ENCODE measurements around the gene ERMP1.

The ERMP1 gene

DNA sequence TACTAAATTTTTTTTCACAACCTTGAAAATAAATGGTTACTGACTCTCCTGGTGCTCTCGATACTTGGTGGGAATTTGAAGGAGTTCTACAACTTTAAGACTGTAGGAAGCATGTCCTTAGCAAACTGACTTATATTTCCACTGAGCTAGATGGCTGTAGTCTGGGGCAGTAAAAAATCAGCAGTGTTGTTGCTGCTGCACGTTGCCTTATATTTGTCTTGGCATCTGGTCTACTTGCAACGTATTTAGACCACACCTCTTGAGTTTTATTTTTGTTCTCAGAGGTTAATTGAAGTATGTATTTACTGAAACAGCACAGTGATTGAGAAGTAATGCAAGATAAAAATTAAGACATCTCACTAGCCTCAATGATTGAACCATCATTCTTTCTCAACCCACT lies 76.3 kb downstream of the ERMP1 start:
- TF ChIP-seq, protein P1, sequence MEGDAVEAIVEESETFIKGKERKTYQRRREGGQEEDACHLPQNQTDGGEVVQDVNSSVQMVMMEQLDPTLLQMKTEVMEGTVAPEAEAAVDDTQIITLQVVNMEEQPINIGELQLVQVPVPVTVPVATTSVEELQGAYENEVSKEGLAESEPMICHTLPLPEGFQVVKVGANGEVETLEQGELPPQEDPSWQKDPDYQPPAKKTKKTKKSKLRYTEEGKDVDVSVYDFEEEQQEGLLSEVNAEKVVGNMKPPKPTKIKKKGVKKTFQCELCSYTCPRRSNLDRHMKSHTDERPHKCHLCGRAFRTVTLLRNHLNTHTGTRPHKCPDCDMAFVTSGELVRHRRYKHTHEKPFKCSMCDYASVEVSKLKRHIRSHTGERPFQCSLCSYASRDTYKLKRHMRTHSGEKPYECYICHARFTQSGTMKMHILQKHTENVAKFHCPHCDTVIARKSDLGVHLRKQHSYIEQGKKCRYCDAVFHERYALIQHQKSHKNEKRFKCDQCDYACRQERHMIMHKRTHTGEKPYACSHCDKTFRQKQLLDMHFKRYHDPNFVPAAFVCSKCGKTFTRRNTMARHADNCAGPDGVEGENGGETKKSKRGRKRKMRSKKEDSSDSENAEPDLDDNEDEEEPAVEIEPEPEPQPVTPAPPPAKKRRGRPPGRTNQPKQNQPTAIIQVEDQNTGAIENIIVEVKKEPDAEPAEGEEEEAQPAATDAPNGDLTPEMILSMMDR (IDR thresholded peaks at IDR 0.05; ENCODE audit: insufficient read depth, low read length, missing control alignments) = no peak
- no peak overlapping the region for H3K4me3 ChIP-seq (ENCODE audit: low read depth, low read length)
- no peak for DNase-seq (ENCODE audit: low read depth, low spot score)
- POLR2A ChIA-PET = no interaction called here
- CTCF ChIA-PET = no interaction called here

GRCh38 chr9:5750569-5750968 lies 82.3 kb downstream of the ERMP1 start:
- no peak overlapping the region for H3K4me3 ChIP-seq (ENCODE audit: low read depth, low read length)
- ChIA-PET POLR2A (no interaction called here), CTCF (interaction anchor here (1.0 to 1.7 kb wide), 3 partner anchors 12 to 123 kb away, joined by 3 read pairs; no protein-coding TSS in a partner anchor)
- no peak for DNase-seq (ENCODE audit: low read depth, low spot score)
- TF ChIP-seq, protein P1 (IDR thresholded peaks at IDR 0.05; ENCODE audit: insufficient read depth, low read length, missing control alignments) = no peak

DNA sequence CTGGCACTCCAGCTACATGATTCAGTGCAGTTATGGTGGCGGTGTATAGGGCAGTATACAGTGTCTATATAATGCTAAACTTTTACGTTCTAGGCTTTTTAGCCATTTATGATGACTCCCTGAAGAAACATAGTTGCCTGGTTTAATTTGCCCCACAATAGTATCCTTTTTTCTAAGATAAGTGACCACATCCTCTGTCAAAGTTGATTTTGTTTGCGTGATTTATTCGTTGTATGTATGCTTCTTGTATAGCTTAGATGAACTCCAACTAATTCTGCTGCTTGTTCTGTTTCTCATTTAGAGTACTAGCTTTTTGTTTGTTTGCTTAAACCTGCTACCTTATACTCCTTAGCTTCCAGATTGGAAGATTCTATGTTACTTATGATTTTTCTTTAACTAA lies 83.6 kb downstream of the ERMP1 start:
- CTCF ChIA-PET = interaction anchor here (1.7 kb wide), 1 partner anchor 14 kb away, joined by 3 read pairs; no protein-coding TSS in a partner anchor
- POLR2A ChIA-PET = no interaction called here
- no peak for DNase-seq (ENCODE audit: low read depth, low spot score)
- H3K4me3 ChIP-seq (ENCODE audit: low read depth, low read length) = no peak overlapping the region
- TF ChIP-seq, protein P1 (IDR thresholded peaks at IDR 0.05; ENCODE audit: insufficient read depth, low read length, missing control alignments) = no peak

DNA sequence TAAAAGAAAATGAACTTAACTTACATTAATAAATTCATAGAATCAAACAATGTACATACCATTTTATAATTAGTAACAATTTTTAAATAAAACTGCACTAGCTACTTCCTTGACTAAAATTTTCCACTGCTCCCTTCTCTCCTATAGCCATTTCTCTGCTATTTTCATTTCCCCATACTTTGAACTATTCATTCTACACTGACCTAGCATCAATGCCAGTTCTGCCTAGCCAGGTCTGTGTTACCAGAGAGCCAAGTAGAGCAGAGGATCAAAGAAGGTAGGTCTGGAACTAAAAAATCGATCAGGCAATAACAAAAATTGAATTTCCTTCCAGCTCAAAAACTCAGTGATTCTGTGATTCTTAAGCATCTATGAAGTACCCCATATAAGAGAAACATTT lies 84.5 kb downstream of the ERMP1 start:
- TF ChIP-seq, protein P1 (IDR thresholded peaks at IDR 0.05; ENCODE audit: insufficient read depth, low read length, missing control alignments) = no peak
- ChIA-PET CTCF (no interaction called here), POLR2A (no interaction called here)

GRCh38 chr9:5743109-5743508 lies 89.8 kb downstream of the ERMP1 start:
- DNase-seq (ENCODE audit: low read depth, low spot score) = no peak
- H3K4me3 ChIP-seq (ENCODE audit: low read depth, low read length) = no peak overlapping the region
- POLR2A ChIA-PET = no interaction called here
- CTCF ChIA-PET = interaction anchor here (1.4 kb wide), 1 partner anchor 142 kb away, joined by 4 read pairs; no protein-coding TSS in a partner anchor
- TF ChIP-seq, protein P1 (IDR thresholded peaks at IDR 0.05; ENCODE audit: insufficient read depth, low read length, missing control alignments) = no peak

More for the DNA sequence above, 84.5 kb downstream of the ERMP1 start:
- no peak for DNase-seq (ENCODE audit: low read depth, low spot score)
- no peak overlapping the region for H3K4me3 ChIP-seq (ENCODE audit: low read depth, low read length)

- TF ChIP-seq, protein P1 (IDR thresholded peaks at IDR 0.05; ENCODE audit: insufficient read depth, low read length, missing control alignments) = no peak
- ChIA-PET CTCF (no interaction called here), POLR2A (interaction anchor here (0.8 kb wide), 1 partner anchor 108 kb away, joined by 3 read pairs; the partner anchor contains the start of gene RIC1)
- DNase-seq (ENCODE audit: low read depth, low spot score) = no peak
- no peak overlapping the region for H3K4me3 ChIP-seq (ENCODE audit: low read depth, low read length)
Observed at GRCh38 chr9:5736563-5737346, 96.2 kb downstream of the ERMP1 start.

All from AG04449 (cell line).